Measurements from ENCODE around the gene IZUMO2.
"Not testable (repeated sequence)": the region's sequence is repeated elsewhere in the genome, so short reads cannot be mapped to it uniquely, and the experiment has no call there.

IZUMO2 gene

GRCh38 chr19:50135856-50136602, 27.1 kb downstream of the IZUMO2 start:
- ATAC-seq, DNase-seq: not testable (repeated sequence)

DNA sequence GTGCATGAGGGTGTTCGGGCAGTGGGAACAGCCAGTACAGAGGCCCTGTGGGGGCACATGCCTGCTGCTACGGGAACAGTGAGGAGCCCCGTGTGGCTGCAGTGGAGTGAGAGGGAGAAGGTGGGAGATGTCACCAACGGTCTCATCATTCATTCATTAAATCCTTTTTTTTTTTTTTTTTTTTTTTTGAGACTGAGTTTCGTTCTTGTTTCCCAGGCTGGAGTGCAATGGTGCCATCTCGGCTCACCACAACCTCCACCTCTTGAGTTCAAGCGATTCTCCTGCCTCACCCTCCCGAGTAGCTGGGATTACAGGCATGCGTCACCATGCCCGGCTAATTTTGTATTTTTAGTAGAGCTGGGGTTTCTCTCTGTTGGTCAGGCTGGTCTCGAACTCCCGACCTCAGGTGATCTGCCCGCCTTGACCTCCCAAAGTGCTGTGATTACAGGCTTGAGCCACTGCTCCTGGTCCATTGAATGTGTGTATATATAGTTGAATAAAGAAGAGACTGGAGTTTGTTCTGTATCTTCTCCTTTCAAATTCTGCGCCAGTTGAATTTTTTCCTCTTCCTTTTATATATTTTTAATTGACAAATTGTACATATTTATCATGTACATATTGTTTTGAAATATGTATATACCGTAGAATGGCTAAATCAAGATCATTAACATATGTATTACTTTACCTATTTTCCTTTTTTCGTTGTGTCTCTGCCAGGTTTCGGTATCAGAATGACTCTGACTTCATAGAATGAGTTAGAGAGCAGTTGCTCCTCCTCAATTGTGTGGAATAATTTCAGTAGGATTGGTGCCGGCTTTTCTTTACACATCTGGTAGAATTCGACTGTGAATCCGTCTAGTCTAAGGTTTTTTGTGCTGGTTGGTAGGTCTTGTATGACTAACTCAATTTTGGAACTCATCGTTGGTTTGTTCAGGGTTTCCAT, 28.0 kb downstream of the IZUMO2 start:
- DNase-seq, ATAC-seq: not testable (repeated sequence)

GRCh38 chr19:50133518-50134492, 29.3 kb downstream of the IZUMO2 start:
- not testable (repeated sequence) for ATAC-seq, DNase-seq

DNA sequence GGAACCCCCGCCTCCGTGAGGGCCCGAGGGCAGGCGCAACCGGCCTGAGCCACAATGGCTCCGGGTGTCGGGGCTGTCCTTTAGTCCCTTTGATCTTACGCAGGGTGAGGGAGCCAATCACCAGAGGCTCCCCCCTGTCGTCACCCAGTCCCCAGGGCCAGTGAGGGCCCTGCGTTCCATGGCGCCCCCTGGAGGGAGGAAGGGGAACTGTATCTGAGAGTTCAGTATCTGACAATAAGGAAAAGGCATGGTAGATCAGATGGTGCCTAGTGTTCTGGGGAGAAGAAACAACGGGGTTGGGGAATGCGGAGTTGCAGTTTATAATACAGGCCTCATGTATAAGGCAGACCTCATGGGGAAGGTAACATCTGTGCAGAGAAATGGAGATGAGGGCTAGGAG, 59.1 kb downstream of the IZUMO2 start:
- DNase-seq, ATAC-seq: not testable (repeated sequence)

DNA sequence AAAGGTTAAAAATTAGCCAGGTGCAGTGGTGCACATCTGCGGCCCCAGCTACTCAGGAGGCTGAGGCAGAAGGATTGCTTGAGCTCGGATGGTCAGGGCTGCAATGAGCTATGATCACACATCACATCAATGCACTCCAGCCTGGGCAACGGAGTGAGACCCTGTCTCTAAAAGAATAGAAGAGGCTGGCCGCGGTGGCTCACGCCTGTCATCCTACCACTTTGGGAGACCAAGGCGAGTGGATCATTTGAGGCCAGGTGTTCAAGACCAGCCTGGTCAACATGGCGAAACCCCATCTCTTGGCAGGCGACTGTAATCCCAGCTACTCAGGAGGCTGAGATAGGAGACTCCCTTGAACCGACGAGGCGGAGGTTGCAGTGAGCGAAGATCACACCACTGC, 59.7 kb downstream of the IZUMO2 start:
- peak; percentile 10 for DNase-seq
- not testable (repeated sequence) for ATAC-seq
